22Rv1 (cell line): ENCODE results near the gene VAMP5.

Experiments used
- H3K27ac ChIP-seq: fragments of 450-650 bp; 2 replicates; pipeline ENCODE4 v1.5.1; 2017
- ZFX ChIP-seq: fragments of 450-650 bp; IDR thresholded peaks from 2 replicates; pipeline ENCODE4 v1.6.1; 2017; ENCODE audit warnings: antibody characterized with exemption, borderline replicate concordance
- TF ChIP-seq, protein P1 (sequence below): fragments of 450-650 bp; IDR thresholded peaks from 2 replicates; pipeline ENCODE4 v1.5.1; 2017; ENCODE audit warnings: mild to moderate bottlenecking

VAMP5 gene

DNA sequence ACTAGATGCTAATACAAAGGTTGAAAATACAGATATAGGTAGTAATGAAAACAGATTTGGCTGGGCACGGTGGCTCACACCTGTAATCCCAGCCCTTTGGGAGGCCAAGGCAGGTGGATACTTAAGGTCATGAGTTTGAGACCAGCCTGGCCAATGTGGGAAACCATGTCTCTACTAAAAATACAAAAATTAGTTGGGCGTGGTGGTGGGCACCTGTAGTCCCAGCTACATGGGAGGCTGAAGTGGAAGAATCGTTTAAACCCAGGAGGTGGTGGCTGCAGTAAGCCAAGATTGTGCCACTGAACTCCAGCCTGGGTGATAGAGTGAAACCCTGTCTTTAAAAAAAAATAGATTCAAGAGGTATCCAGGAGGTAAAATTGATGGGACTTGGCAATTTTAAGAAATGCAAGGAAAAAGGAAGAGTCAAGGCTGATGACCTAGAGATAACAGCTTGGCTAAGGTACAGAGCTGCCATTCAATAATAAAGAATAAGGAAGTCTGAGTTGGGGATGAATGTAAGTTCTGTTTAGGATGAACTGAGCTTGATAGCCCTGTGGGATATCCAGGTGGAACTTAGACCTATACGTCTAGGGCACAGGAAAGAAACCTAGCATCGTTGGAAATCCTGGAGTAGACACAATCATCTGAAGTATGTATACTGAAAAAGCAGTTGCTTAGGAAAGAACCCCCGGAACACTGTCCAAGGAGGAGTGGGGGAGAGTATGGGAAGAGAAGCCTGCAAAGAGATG is 36.2 kb upstream of the VAMP5 start:
- H3K27ac ChIP-seq, result peak overlapping the region; percentile 71
- no peak for TF ChIP-seq ZFX
- TF ChIP-seq, protein P1, sequence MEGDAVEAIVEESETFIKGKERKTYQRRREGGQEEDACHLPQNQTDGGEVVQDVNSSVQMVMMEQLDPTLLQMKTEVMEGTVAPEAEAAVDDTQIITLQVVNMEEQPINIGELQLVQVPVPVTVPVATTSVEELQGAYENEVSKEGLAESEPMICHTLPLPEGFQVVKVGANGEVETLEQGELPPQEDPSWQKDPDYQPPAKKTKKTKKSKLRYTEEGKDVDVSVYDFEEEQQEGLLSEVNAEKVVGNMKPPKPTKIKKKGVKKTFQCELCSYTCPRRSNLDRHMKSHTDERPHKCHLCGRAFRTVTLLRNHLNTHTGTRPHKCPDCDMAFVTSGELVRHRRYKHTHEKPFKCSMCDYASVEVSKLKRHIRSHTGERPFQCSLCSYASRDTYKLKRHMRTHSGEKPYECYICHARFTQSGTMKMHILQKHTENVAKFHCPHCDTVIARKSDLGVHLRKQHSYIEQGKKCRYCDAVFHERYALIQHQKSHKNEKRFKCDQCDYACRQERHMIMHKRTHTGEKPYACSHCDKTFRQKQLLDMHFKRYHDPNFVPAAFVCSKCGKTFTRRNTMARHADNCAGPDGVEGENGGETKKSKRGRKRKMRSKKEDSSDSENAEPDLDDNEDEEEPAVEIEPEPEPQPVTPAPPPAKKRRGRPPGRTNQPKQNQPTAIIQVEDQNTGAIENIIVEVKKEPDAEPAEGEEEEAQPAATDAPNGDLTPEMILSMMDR, result no peak

DNA sequence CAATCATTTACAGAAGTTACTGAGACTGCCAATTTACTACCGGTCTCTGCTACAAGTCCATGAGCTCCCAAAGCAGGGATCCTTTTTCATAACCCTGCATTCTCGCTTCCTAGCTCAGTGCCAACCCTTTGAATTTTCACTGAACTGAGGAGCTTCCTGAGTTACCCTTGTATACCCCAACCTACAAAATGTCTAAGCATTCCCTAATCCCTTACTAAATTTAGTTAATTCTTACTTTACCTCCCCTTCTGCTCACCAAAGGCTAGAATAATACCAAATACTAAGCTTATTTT is 35.7 kb upstream of the VAMP5 start:
- TF ChIP-seq, protein P1, result no peak
- TF ChIP-seq ZFX, result no peak
- peak overlapping the region; percentile 71 for H3K27ac ChIP-seq

DNA sequence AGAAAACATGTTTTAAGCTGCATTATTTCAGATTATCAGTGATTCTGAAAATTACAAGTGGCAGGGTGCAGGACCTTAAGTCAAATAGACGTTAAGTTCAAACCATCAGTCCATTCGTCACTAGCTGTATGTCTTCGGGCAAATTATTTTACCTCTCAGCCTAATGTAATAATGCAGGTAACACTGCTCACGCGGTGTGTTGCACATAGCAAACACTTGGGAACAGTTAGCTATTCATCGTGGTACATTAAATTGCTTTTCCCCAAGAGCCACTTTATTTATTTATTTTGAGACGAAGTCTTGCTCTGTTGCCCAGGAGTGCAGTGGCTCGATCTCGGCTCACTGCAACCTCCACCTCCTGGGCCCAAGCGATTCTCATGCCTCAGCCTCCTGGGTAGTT is 35.1 kb upstream of the VAMP5 start:
- TF ChIP-seq ZFX, result no peak

DNA sequence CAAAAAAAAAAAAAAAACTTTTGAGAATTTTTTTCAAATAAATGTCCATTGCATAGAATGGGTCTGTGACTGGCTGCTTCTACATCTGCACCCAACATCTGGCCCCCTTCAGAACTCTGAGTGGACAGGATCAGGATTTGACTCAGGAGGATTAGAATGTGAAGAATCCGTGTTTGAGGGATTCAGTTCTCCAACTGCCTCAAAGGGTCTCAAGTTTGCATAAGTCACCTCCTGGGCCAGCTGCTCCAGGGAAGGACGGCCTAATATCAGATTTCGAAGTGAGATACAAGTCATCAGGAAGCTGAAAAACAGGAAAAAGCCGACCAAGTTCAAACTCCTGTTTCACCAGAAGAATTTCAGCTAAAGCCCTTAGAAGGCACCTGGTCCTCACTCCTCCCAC is 34.4 kb upstream of the VAMP5 start:
- TF ChIP-seq, protein P1, result no peak
- TF ChIP-seq ZFX, result no peak
- H3K27ac ChIP-seq, result no peak overlapping the region

More for the DNA sequence above, 35.1 kb upstream of the VAMP5 start:
- H3K27ac ChIP-seq, result peak overlapping the region; percentile 71; the same call in 1 of the 2 replicates

DNA sequence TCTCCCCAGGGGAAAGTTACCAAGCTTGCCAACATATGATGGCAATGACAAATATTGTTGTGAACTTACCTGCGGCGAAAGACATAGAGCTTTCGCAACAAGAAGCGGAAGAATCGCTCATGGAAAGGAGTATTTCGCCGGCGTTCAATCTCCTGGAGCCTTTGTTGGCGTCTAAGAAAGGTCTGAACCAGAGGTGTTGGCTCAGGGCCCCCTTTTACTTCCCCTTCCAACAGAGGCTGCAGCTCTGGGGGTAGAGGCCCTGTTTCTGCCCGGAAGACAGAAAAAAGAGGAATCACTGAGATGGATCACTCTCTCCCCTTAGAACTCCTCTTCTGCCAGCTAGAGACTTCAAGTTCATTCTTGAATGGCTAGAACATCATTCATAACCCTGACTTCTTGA is 33.7 kb upstream of the VAMP5 start:
- TF ChIP-seq, protein P1, result no peak
- TF ChIP-seq ZFX, result no peak
- no peak overlapping the region for H3K27ac ChIP-seq

DNA sequence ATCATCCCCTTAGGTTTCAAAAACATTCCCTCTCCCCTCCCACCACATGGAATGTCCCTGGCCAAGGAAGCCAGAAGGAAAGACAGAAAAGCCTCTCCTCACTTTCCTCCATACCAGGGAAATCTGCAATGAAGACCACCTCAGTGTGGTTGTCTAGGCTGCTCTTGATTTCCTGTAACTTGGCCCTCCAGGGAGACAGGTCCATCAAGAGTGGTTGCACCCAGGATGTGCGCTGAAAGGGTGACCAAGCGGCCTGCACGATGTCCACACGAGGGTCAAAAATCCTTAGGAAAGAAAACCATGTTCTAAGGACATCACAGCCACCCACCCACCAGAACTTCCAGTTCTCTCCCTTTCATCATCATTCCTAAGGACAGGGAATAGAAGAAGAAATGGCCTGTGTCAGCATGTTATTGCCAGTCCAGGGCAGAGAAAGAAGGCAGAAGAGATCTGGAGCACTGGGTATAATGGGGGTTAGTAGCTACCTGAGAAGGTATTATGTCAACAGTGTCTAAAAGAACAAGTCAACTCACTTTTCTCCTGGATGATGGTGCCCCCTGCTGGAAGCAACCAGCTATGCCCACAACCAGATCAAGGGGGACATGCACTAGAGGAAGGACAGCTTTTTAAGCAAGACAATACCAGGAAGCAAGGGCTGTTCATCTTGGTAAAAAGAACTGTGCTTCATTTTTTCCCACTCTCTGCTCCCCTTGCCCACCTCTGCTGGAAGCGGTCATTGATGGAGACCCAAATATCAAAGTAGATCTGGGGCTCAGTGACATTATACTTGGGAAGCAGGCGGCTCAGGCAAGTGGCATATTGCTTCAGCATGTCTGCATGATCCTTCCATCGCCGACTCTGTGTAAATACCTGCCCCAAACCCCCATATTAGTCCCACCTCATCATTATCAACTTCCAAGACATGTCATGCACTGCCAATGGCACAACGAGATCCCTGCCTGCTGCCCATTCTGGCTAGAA is 32.2 kb upstream of the VAMP5 start:
- no peak overlapping the region for H3K27ac ChIP-seq
- TF ChIP-seq, protein P1, result peak; percentile 87
- TF ChIP-seq ZFX, result no peak

DNA sequence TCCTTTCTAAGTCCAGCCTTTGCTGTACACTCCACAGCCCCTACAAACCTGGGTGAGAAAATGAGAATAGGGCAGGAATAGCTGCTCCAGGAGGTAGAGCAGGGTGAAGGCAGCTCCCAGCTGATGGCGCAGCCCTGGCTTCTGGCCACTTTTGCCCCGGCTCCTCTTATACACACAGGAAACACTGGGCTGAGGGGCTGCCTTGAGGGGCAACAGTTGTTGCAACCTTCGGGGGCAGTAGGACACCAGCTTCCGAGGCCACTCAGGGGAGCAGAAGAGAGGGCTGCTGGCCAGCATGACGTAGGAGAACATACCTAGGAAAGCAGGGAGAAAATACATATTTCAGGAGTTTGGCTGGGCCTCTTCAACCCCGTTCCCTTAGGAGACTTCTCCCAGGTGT is 31.0 kb upstream of the VAMP5 start:
- no peak for TF ChIP-seq ZFX
- TF ChIP-seq, protein P1, result no peak
- no peak overlapping the region for H3K27ac ChIP-seq
